Gastroesophageal sphincter (tissue), 4 donors: ENCODE measurements around the gene IL1RAPL2. TPM values are rescaled to one million over a fixed set of nuclear protein-coding genes. Genes with fewer than 3 reads are reported as not detected.

Experiments
- ATAC-seq: fragments of 150-250 bp; one replicate; pipeline ENCODE4 v1.9.1; 2016; ENCODE audit warnings: mild to moderate bottlenecking, moderate library complexity
- H3K27ac ChIP-seq, 4 donors: fragments of 200-600 bp; sonication (generic) in 3 of 4; 1 replicate in 3 of 4; 2 replicates in 1 of 4; pipeline ENCODE4 v1.5.1; 2016 to 2019
- H3K27me3 ChIP-seq: fragments of 200-600 bp; sonication (generic); one replicate; pipeline ENCODE4 v1.5.1; 2019
- H3K36me3 ChIP-seq, 2 donors: fragments of 200-600 bp; sonication (generic); one replicate each; pipeline ENCODE4 v1.5.1; 2019; ENCODE audit warnings: control low read depth in 1 of 2
- H3K4me1 ChIP-seq, 3 donors: fragments of 200-600 bp; sonication (generic); 1 replicate in 2 of 3; 2 replicates in 1 of 3; pipeline ENCODE4 v1.5.1; 2016 to 2019; ENCODE audit warnings: control low read depth in 2 of 3
- H3K4me3 ChIP-seq, 2 donors: fragments of 200-600 bp; sonication (generic); one replicate each; pipeline ENCODE4 v1.5.1; 2019; ENCODE audit warnings: mild to moderate bottlenecking in 1 of 2, moderate library complexity in 1 of 2
- H3K9me3 ChIP-seq, 3 donors: fragments of 200-600 bp; sonication (generic); one replicate each; pipeline ENCODE4 v1.5.1; 2017 to 2019; ENCODE audit warnings: control low read depth in 2 of 3
- EP300 ChIP-seq: sonication (generic); formaldehyde crosslinking; IDR thresholded peaks from one replicate; pipeline ENCODE4 v1.6.1; 2017; ENCODE audit warnings: antibody characterized with exemption, mild to moderate bottlenecking
- POLR2A ChIP-seq, 2 donors: fragments of 450-650 bp; IDR thresholded peaks; one replicate each; pipeline ENCODE4 v1.6.1; 2017; ENCODE audit warnings: antibody characterized with exemption in 2 of 2, mild to moderate bottlenecking in 2 of 2, moderate library complexity in 1 of 2
- POLR2AphosphoS5 ChIP-seq: sonication (generic); formaldehyde crosslinking; IDR thresholded peaks from one replicate; pipeline ENCODE4 v1.6.1; 2017; ENCODE audit warnings: antibody characterized with exemption
- WGBS, 2 donors: methylation state at CpG; one replicate each; pipeline ENCODE4 v1.1.5; 2018; ENCODE audit warnings: low coverage in 1 of 2; 5-methylcytosine and 5-hydroxymethylcytosine counted together
- total RNA-seq, 4 donors: library from RNA; depleted of rRNA; stranded (reverse); fragments of >200 nt; gene quantifications; one replicate each; pipeline ENCODE4 v1.1.0, GENCODE V29; 2016
- TF ChIP-seq, protein P1 (sequence below), 4 experiments: fragments of 200-600 bp in 2 of 4; fragments of 450-650 bp in 2 of 4; sonication (generic) in 1 of 4; IDR thresholded peaks; one replicate each; pipeline ENCODE4 v1.5.1; 2017 to 2019; ENCODE audit warnings: antibody characterized with exemption in 4 of 4, mild to moderate bottlenecking in 2 of 4, moderate library complexity in 2 of 4

Gene IL1RAPL2
- total RNA-seq, 4 donors from 2014 or later, result 0.54 TPM; not detected in 2

DNA sequence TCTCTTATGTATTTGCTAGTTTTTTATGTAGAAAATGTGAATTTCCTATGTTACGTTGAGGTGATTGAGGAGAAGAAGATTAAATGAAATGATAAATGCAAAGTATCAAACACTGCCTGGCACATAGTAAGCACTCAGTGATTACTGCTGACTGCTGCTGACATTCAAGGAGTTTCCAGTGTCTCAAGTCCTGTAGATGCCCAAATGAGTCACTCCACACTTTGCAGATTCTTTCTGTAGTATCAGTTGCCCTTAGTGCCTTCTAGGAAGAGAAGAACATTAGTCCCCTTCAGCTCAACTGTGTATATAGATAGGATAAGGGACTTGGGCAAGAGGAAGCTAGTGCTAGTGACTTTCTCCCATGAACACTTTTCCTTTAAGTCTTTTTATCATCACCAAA lies 895.0 kb downstream of the IL1RAPL2 start:
- ATAC-seq, result no peak
- 75% methylated on average over 1 of the region's 1 CpG; no CpG with 5 or more reads in 1 of the 2 donors for WGBS, 2 donors
- no peaks in the 10 kb centered on the region for H3K27me3 ChIP-seq

DNA sequence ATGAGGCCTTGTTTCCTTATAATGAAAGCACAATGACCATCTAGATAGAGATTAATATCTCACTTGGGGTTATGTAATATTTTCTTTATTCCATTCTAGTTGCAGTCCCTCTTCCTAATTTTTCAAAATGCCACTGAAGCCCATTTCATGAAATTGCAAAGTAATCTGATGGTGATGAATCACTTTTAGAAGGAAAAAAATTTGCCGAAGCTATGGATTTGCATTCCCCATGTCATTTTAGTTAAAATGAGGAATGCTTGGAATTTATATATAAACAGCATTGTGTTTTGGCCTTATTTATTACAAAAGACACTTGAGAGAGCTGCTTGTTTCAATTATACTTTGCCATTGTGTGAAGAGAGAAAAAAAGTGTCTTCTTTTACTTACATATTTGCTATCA lies 896.2 kb downstream of the IL1RAPL2 start:
- H3K27ac ChIP-seq, result no peak overlapping the region
- H3K27me3 ChIP-seq, result no peaks in the 10 kb centered on the region
- TF ChIP-seq, protein P1, sequence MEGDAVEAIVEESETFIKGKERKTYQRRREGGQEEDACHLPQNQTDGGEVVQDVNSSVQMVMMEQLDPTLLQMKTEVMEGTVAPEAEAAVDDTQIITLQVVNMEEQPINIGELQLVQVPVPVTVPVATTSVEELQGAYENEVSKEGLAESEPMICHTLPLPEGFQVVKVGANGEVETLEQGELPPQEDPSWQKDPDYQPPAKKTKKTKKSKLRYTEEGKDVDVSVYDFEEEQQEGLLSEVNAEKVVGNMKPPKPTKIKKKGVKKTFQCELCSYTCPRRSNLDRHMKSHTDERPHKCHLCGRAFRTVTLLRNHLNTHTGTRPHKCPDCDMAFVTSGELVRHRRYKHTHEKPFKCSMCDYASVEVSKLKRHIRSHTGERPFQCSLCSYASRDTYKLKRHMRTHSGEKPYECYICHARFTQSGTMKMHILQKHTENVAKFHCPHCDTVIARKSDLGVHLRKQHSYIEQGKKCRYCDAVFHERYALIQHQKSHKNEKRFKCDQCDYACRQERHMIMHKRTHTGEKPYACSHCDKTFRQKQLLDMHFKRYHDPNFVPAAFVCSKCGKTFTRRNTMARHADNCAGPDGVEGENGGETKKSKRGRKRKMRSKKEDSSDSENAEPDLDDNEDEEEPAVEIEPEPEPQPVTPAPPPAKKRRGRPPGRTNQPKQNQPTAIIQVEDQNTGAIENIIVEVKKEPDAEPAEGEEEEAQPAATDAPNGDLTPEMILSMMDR (IDR thresholded peaks at IDR 0.05), result no peak
- no peak for TF ChIP-seq POLR2AphosphoS5
- no peak for TF ChIP-seq POLR2A (IDR thresholded peaks at IDR 0.05)
- no peak for TF ChIP-seq EP300
- no peak overlapping the region for H3K4me3 ChIP-seq
- H3K36me3 ChIP-seq, result no peaks in the 10 kb centered on the region
- no peaks in the 10 kb centered on the region for H3K4me1 ChIP-seq
- no peaks in the 10 kb centered on the region for H3K9me3 ChIP-seq
- 75 to 87% methylated on average over 1 of the region's 1 CpG for WGBS, 2 donors
- no peak for ATAC-seq

More for the DNA sequence above, 895.0 kb downstream of the IL1RAPL2 start:
- Histone ChIP-seq H3K4me1 (no peaks in the 10 kb centered on the region), H3K27ac (no peak overlapping the region), H3K36me3 (no peaks in the 10 kb centered on the region), H3K9me3 (no peaks in the 10 kb centered on the region), H3K4me3 (no peak overlapping the region)
- TF ChIP-seq POLR2AphosphoS5 (no peak), POLR2A (IDR thresholded peaks at IDR 0.05) (no peak), EP300 (no peak)
- TF ChIP-seq, protein P1 (IDR thresholded peaks at IDR 0.05), result no peak

DNA sequence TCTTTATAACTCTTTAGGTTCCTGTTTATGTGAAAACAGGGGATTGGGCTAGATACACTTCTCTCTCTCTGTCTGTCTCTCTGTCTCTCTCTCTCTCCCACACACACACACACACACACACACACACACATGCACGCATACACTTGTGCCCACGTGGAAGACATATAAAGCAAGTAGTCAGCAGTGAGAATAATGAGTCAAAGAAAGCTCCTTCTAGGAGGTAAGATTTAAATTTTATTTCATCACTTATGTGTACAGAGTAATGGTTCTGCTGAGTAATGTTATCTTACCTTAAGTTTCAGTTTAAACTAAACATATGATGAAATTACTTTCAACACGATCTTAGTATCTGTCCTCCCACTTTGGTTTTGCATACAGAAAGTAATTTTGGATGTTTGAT lies 897.5 kb downstream of the IL1RAPL2 start:
- H3K4me3 ChIP-seq, result no peak overlapping the region
- no peaks in the 10 kb centered on the region for H3K27me3 ChIP-seq
- no peak for ATAC-seq
- no peak overlapping the region for H3K27ac ChIP-seq
- TF ChIP-seq, protein P1 (IDR thresholded peaks at IDR 0.05), result no peak
- TF ChIP-seq POLR2AphosphoS5, result no peak
- TF ChIP-seq EP300, result no peak
- no peak for TF ChIP-seq POLR2A (IDR thresholded peaks at IDR 0.05)
- no peaks in the 10 kb centered on the region for H3K9me3 ChIP-seq
- WGBS, 2 donors, result 43 to 47% methylated on average over 2 to 3 of the region's 3 CpGs
- no peaks in the 10 kb centered on the region for H3K36me3 ChIP-seq
- no peaks in the 10 kb centered on the region for H3K4me1 ChIP-seq

DNA sequence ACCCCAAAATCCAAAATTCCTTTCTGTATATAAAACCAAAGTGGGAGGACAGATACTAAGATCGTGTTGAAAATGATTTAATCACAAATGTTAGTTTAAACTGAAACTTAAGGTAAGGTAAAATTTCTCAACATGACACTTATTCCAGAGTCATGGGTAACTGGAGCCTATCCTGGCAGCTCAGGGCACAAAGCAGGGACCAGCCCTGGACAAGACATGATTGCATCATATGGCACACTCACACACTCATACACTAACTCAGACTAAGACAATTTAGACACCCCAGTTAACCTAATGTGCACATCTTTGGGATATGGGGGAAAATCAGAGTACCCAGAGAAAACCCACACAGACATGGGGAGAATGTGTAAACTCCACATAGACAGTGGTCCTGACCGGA lies 898.6 kb downstream of the IL1RAPL2 start:
- no peaks in the 10 kb centered on the region for H3K27me3 ChIP-seq
- H3K9me3 ChIP-seq, result no peaks in the 10 kb centered on the region
- no peaks in the 10 kb centered on the region for H3K36me3 ChIP-seq
- 55 to 100% methylated on average over 2 of the region's 2 CpGs for WGBS, 2 donors
- no peak for ATAC-seq
- no peak for TF ChIP-seq EP300
- no peak for TF ChIP-seq POLR2A (IDR thresholded peaks at IDR 0.05)
- TF ChIP-seq, protein P1 (IDR thresholded peaks at IDR 0.05), result no peak
- TF ChIP-seq POLR2AphosphoS5, result no peak
- H3K4me1 ChIP-seq, result no peaks in the 10 kb centered on the region
- H3K4me3 ChIP-seq, result no peak overlapping the region
- H3K27ac ChIP-seq, result no peak overlapping the region

DNA sequence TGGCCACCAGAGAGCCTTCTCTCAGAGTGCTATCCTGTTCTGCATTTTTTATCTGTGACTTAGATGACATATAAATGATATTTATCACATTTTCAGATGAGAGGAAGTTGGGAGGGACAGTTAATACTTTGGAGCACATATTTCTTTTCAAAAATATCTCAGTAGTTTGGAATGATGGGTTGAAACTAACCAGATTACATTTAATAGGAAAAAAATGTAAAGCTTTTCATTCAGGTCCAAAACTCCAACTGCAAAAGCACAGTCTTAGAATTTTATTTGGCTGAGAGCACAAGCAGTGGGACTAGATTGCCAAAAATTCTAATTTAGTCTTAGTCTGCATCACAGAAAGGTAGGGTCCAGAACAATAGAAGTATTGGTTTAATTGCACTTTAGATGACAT lies 902.7 kb downstream of the IL1RAPL2 start:
- no peaks in the 10 kb centered on the region for H3K36me3 ChIP-seq
- H3K4me1 ChIP-seq, result no peaks in the 10 kb centered on the region
- no peak for ATAC-seq

More for the DNA sequence above, 902.7 kb downstream of the IL1RAPL2 start:
- Histone ChIP-seq H3K9me3 (no peaks in the 10 kb centered on the region), H3K27me3 (no peaks in the 10 kb centered on the region), H3K27ac (no peak overlapping the region), H3K4me3 (no peak overlapping the region)
- TF ChIP-seq POLR2A (IDR thresholded peaks at IDR 0.05), result no peak
- TF ChIP-seq, protein P1 (IDR thresholded peaks at IDR 0.05), result no peak
- TF ChIP-seq EP300, result no peak
- no peak for TF ChIP-seq POLR2AphosphoS5
